GM18873 (cell line): ENCODE measurements around the gene ALPG.
"Not testable (repeated sequence)": the region's sequence is repeated elsewhere in the genome, so short reads cannot be mapped to it uniquely, and the experiment has no call there.

Experiments
- ATAC-seq: cut with Tn5 transposase; IDR thresholded peaks from one replicate; pipeline ENCODE4 v1.9.1; 2021; ENCODE audit warnings: mild to moderate bottlenecking, moderate library complexity, moderate number of reproducible peaks; ENCODE audit not compliant: unreplicated experiment, low FRiP score

The ALPG gene

DNA sequence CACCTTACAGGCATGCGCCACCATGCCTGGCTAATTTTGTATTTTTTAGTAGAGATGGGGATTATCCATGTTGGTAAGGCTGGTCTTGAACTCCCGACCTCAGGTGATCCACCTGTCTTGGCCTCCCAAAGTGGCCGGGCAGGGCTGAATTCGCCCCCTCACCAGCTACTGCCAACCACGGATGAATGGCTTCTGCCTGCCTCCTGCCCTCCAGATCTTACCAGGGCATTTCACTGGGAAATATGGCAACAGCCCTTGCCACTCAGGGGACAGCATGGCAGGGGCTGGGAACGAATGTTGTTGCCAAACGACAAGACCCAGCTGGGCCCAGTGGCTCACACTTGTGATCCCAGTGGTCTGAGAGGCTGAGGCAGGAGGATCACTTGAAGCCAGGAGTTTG, 29.9 kb upstream of the ALPG start:
- no peak for ATAC-seq

DNA sequence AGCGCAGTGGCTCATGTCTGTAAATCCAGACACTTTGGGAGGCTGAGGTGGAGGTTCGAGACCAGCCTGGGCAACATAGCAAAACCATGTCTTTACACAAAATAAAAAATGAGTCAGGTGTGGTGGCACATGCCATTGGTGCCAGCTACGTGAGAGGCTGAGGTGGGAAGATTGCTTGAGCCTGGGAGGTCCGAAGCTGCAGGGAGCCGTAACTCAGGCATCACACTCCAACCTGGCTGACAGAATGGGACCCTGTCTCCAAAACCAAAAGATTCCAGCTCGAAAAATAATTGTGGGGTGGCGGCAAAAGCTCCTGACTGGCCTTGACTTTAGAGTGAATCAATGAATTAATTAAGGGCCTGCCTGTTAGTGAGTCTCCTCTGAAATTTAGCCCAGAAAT, 29.3 kb upstream of the ALPG start:
- no peak for ATAC-seq

- no peak for ATAC-seq
These were observed 28.6 kb upstream of the ALPG start for GRCh38 chr2:232377841-232378734.

- not testable (repeated sequence) for ATAC-seq
These were observed 27.9 kb upstream of the ALPG start, which contains the start of gene ALPP for GRCh38 chr2:232378735-232379151. Gene ALPP, plus strand, starts transcription at chr2:232378751. Its CDS starts 52 bp downstream, at chr2:232378803.

GRCh38 chr2:232379610-232380590, 26.7 kb upstream of the ALPG start:
- ATAC-seq: not testable (repeated sequence)

DNA sequence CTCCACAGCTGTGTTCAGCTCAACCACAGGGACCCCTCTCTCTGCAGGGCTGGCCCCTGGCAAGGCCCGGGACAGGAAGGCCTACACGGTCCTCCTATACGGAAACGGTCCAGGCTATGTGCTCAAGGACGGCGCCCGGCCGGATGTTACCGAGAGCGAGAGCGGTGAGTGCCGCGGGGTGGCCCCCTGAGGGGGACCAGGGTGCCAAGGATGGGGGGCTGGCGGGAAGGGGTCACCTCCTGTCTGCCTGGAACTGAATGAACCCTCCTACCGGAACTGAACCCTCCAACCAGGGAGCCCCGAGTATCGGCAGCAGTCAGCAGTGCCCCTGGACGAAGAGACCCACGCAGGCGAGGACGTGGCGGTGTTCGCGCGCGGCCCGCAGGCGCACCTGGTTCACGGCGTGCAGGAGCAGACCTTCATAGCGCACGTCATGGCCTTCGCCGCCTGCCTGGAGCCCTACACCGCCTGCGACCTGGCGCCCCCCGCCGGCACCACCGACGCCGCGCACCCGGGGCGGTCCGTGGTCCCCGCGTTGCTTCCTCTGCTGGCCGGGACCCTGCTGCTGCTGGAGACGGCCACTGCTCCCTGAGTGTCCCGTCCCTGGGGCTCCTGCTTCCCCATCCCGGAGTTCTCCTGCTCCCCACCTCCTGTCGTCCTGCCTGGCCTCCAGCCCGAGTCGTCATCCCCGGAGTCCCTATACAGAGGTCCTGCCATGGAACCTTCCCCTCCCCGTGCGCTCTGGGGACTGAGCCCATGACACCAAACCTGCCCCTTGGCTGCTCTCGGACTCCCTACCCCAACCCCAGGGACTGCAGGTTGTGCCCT, 25.2 kb upstream of the ALPG start:
- not testable (repeated sequence) for ATAC-seq

DNA sequence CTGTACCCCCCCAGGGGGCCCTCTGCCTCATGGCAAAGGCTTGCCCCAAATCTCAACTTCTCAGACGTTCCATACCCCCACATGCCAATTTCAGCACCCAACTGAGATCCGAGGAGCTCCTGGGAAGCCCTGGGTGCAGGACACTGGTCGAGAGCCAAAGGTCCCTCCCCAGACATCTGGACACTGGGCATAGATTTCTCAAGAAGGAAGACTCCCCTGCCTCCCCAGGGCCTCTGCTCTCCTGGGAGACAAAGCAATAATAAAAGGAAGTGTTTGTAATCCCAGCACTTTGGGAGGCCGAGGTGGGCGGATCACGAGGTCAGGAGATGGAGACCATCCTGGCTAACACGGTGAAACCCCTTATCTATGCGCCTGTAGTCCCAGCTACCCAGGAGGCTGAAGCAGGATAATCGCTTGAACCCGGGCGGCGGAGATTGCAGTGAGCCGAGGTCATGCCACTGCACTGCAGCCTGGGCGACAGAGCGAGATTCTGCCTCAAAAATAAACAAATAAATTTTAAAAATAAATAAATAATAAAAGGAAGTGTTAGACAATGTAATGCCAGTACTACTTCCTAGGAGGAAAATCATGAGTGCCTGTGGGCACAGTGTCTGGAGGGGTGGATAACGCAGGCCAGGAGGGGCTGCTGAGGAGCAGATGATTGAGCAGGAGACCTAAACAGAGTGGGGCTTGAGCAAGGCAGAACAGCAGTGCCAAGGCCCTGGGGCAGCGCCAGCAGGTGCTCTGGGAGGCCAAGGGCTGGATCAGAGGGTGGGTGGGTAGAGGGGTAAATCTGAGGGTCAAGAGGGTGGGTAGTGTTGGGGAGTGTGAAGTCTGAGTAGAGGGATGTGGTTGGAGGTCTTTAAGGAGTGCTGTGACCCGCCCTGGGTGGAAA, 24.1 kb upstream of the ALPG start:
- no peak for ATAC-seq

DNA sequence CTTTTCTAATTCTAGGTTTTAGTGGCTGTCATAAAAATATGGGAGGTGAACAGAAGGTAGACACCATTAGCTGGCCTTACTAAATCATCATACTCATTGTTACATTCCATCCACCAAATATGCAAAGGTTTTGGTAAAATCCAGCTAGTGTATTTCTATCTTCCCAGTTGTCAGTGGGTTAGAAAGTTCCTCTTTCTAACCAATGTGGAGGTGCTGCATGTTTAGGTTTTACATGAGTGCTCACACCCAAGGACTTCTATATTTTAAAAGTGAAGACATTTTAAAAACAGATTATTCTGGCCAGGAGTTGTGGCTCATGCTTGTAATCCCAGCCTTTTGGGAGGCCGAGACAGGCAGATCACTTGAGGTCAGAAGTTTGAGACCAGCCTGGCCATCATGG, 22.2 kb upstream of the ALPG start:
- no peak for ATAC-seq

GRCh38 chr2:232385058-232385457, 21.6 kb upstream of the ALPG start:
- not testable (repeated sequence) for ATAC-seq

DNA sequence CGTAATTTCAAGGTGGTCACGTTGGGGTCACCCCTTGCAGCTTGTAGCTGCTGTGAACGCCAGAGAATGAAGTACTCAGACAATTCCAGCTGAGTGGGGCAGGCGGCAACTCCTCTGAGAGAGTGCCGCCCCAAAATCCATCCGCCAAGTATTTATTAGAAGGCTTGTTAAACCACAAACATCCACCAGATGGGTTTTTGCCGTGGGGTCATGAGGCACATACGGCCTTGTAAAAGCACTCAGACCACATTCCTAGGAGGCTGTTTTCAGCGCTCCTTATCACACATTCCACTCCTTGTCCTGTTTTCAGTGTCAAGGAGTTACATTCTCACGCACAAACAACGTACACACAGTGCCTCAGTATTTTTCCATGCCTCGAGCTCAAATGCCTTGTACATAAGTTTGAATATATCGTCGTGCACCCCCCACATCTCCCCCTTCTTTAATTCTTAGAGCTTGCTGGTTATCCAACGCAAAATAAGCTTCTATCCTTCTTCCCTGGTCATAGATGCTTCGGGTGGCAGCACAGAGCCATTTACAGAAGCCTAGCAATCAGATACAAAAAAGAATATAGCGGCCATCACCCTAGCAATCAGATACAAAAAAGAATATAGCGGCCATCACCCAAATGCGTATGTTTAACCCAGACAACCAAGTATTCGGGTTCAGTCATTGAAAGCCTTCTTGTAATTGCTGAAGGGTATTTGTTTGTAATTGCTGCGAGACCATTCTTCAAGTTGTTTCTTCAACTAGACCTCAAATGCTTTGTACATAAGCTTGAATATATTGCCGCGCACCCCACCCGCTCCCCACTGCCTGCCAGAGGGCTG, 20.8 kb upstream of the ALPG start:
- ATAC-seq: no peak

GRCh38 chr2:232386490-232386739, 20.2 kb upstream of the ALPG start:
- ATAC-seq: no peak

- ATAC-seq: no peak
These were observed 19.7 kb upstream of the ALPG start for GRCh38 chr2:232386740-232387450.

GRCh38 chr2:232387451-232388171, 19.0 kb upstream of the ALPG start:
- ATAC-seq: no peak

DNA sequence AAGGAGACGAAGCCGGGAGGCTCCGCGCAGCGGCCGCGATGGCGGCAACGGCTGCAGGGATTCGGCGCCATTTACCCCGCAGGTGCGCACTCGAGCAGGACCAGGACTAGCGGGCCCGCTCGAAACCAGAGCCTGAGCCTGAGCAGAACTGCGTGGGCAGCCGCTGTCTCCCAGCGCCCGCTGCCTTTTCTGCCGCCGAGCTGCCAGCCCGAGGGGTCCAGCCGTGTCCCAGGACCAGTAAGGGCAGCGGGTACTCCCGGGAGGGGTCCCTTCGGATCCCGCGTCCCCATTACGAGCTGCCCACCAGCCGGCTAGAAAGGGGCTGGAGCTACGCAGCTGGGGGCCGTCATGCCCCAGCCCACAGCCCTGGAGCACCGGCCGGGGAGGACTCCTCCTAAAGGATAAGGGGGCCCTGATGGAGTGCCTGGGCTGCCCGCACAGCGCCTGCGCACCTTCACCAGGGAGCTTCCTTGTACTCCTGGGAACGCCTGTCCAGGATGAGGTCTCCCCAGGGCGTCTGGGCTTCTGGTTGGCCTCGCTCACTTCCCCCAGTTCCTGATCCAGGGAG, 18.2 kb upstream of the ALPG start:
- ATAC-seq: no peak

DNA sequence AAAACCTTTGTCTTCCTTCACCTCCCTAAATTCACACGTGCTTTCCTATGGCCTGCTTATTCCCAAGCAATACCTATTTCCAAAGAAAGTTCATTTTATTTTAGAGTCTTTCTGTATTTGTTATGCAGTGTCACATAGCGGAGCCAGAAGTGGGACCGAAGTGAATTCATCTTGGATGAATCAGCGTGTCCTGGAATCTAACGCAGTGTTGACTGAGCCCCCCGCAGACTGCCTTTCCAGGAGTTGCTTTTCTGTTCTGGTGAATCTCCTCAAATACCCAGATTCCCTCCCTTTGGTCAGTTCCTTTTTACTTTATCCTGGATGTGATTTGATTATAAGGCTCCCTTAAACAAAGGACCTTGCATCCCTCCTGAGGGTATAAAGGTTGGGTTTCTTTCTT, 17.3 kb upstream of the ALPG start:
- ATAC-seq: no peak

DNA sequence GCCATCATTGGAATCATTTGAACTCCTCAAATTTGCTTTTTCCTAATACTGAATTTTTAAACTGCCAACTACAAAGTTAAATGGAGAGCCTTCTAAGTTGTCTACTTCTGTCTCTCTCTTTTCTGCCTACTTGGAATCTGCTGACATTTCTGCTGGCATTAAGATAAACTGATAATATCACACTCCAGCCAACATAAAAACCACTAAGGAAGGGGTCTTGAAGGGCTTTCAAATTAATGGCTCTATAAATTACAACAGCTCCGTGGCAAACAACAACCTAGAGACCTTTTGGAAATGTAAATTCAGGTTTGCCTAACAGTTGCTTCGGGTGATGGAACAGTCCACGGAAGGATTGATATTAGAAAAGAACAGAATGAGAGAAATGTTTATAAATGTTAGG, 16.0 kb upstream of the ALPG start:
- ATAC-seq: no peak

GRCh38 chr2:232393556-232393955, 13.1 kb upstream of the ALPG start:
- no peak for ATAC-seq
